HG03558 (cell line): ENCODE data around the gene SPATA18.

Experiments
- ATAC-seq: cut with Tn5 transposase; IDR thresholded peaks from one replicate; pipeline ENCODE4 v1.9.1; 2021; ENCODE audit warnings: moderate number of reproducible peaks; ENCODE audit not compliant: unreplicated experiment; ENCODE audit errors: extremely low read depth

SPATA18 gene, protein sequence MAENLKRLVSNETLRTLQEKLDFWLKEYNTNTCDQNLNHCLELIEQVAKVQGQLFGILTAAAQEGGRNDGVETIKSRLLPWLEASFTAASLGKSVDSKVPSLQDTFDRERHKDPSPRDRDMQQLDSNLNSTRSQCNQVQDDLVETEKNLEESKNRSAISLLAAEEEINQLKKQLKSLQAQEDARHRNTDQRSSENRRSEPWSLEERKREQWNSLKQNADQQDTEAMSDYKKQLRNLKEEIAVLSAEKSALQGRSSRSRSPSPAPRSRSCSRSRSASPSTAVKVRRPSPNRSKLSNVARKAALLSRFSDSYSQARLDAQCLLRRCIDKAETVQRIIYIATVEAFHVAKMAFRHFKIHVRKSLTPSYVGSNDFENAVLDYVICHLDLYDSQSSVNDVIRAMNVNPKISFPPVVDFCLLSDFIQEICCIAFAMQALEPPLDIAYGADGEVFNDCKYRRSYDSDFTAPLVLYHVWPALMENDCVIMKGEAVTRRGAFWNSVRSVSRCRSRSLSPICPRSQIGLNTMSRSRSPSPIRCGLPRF

DNA sequence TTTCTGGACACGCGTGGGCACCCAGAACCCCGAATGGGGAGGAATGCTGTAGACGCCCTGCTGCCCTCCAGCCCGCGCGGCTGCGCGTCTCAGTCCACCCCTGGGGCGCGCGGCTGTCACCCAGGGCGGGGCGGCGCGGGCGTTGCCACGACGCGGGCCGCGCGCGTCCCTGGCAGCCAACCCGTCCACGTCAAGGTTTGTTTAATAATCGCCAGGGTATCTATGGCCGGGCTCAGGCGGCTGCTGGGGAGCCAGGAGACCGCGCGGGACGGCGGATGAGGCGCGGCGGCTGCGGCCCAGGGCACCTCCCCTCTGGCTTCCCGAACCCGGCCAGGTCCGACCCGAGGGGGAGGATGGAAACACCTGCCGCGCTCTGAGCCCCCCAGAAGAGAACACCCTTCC is at the start of gene SPATA18:
Gene SPATA18 (plus strand): TSS at position 92 of the 402 bp plus-strand sequence. CDS start 401 bp downstream, outside the sequence.
- no peak for ATAC-seq

DNA sequence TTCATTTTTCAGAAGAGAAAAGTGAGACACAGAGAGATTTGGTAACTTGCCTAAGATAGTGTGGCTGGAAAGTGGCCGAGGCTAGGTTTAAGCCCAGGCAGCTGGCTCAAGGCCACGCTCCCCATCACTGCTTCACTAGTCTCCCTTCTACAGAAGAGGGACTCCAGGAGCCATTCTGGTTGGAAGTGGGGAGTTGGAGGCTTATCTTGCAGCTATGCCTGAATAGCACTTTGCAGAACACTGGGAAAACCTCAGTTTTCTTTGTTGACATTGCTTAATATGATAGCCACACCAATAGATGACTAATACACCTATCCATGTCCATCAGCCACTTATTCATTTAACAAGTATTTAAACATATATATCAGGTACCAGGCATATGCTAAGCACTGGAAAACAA is 49.5 kb upstream of the SPATA18 start:
- no peak for ATAC-seq

DNA sequence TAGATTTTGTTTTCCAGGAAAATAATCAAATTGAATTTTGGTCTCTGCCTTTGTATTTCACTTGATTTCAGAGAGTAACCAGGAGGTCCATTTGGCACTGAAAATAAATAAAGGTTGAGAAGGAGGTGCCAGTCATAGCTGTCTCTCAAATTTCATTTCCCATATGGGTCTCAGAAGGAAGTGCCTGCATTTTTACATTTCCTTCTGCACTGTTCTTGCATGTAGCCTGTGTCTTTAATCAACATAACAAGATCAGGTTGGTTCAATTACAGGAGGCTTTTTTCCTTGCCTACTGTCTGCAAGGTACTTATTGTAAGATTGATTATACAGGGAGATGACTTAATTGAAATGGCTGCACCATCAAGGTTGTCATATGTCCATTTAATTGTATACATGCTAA is 46.7 kb upstream of the SPATA18 start:
- ATAC-seq = no peak

DNA sequence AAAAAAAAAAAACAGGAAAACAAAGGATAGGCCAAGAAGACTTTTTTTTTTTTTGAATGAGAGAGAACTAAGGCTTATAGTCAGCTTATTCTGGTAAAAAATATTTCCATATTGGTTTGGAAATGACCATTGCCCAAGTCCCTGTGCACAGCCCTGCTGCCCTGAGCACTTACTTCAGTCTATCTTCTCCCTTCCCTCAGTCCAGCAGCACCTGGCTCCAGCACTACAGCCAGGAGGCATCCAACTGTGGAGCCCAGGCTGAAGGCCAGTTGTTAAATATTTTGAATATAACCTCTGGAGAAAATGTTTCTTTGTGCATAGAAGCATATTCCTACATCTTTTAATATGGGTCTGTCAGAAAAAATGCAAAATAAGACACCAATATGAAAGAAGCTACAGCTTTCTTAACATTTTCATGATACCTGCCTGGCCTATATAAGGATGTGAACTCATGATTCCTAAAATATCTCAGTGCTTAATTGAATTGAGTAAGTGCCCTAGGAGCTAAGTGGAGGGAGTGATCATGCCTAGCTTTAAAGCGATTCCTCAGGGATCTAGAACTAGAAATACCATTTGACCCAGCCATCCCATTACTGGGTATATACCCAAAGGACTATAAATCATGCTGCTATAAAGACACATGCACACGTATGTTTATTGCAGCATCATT is 45.4 kb upstream of the SPATA18 start:
- ATAC-seq = no peak

DNA sequence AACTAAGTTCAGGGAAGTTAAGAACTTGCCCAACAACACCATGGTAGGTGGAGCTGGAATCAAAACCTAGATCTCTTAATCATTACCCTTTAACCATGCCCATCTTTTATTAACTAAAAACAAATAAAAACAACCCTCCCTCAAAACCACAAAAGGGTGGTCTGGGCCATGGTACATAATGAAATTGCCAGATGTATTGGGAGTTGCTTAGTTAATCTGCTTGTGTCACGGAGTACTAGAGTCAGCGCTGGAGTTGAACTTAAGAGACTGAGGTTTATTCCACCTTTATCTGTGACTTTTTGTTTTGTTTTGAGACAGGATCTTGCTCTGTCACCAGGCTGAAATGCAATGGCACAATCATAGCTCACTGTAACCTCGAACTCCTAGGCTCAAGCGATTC is 44.2 kb upstream of the SPATA18 start:
- ATAC-seq = no peak

DNA sequence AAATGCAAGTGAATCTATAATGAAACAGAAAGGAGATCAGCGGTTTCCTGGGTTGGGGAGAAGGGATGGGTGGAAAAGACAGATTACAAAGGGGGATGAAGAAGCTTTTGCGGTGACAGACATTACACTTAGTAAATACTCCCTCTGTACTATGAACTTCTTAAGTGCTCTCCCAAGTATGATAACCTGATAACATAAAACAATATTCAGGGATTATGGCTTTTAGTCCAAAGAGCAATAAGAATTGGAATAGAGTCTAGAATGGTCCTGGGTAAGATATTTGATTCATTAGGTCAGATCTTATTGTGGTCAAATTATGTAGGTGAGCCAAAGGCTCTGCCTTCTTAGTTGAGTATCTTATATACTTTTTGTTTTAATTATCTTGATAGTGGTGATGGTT is 40.1 kb upstream of the SPATA18 start:
- ATAC-seq = no peak

DNA sequence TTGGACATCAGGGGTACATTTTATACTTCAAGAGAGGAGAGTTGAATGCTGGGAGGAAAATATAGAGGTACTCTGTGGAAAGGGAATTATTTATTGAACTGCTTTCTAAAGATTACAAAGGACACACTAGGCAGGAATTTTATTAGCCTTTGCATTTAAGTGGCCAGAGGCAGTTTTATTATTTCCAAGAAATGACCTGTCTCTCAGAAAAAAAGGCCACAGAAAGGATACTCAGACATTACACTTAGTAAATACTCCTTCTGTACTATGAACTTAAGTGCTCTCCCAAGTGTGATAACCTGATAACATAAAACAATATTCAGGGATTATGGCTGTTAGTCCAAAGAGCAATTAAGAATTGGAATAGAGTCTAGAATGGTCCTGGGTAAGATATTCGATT is 38.5 kb upstream of the SPATA18 start:
- no peak for ATAC-seq

DNA sequence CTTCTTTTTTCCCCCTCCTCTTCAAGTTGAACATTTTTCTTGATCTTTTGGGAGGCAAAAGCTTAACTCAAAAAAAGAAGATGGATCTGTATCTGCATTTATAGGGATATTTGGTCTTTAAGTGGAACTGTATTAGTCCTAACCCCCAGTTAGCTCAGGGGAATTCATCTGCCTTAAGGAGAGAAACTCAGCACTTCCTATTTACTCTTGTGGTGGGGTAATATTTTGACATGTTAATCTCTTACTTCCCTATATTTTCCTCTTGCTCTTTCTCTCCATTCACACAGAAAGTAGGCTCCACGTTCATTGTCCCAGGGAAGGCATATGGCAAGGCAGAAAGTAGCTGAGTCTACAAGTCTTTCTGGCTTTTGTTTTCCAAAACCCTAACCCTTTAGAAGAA is 36.2 kb upstream of the SPATA18 start:
- no peak for ATAC-seq

DNA sequence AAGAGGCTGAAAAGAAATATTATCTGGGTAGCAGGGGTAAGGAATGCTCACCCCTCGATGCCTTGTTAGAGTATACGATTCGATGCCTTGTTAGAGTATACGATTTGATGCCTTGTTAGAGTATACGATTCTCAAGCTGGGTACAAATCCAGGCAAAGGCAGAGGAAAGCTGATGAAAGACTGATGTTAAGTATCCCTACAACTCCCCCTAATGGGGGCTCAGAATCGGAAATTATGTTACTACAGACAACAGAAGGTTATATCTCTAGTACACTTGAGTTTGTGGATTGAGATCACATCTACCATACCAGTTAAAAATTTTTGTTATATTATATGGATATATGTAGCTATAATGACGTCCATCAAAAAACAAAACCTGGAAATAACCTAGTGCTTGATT is 35.7 kb upstream of the SPATA18 start:
- no peak for ATAC-seq

DNA sequence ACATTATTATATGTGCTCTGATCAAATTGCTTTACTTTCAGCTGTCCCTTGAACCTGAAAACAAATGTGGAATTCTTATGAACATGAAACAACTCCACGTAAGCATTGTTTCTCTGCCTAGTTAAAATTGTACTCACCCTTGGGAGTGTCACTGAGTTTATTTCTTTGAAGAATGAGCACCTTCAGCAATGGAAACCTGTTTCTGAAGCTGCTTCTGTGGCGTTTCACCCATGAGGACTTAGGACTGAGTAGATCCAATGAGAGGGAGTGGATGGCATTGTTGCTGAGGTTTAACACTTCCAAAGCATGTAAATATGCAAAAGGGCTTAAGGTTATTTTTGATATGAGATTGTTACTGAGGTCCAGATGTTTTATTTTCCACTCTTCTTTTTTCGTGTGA is 34.1 kb upstream of the SPATA18 start:
- no peak for ATAC-seq

DNA sequence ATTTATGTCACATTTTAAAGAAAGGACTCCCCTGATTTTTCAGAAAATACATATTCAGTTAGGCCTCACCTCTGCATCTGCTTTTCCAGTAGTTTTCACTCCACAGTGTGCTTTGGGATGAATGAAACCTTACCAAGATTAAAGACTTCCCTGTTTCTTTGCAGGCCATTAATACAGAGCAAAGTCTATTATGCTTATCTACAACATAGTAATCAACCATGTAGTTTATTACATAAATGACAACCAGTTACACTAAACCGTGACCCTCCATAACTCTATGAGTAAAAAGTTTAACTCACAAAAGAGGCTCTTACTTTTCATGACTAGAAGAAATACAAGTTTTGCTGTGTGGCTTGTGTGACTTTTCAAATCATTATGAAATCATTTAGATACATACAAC is 33.3 kb upstream of the SPATA18 start:
- no peak for ATAC-seq

DNA sequence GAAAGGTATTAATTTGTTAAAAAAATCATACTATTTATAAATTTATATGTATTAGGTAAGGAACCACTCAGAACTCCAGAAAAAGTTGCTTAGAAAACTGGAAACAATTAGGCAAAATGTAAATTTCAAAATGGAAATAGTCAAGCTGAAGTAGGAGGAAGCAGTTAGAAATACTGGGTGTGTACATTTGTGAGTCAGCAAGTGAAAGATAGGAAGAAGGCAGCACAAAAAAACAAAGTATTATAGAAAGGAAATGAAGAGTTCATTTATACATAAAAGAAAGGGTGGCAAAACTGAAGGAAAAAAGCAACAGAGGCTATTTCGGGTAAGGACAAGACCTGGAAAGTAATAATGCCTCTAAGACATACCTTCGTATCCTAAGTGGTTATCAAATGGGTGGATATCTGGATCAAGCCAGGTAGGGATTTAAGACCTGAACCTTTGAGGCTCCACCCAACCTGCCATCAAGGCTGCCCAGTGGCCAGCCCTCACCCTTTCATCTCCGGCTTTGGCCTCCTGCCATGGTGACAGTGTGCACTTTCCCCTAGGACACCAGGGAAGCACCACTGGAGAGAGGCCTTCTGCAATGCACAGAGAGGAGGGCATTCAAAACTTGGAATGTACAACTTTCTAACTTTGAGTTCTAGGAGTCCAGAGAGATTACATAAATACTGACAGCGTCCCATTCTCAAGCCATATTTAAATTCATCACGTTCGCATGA is 31.0 kb upstream of the SPATA18 start, which contains the start of gene LRRC66:
Gene LRRC66 (minus strand): TSS at position 428 of the 722 bp plus-strand sequence. CDS start 2,750 bp downstream, outside the sequence.
- ATAC-seq = no peak

DNA sequence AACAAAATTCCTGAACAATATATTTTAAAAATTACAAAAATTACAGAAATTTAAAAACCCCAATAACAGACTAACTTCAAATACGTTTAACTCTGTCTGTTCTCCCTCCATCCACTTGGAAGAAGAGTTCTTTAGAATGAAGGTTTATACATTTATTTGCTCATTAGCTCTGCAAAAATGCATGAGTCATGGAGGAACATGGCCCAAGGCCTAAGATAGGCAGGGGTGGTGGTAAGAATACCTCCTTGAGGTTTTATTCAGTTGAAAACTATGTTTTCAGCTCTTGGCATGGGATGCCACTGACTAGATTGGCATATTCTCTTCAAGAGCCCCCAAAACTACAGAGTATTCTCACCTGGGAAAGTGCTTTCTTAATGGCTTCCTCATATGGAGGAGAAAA is 22.1 kb upstream of the SPATA18 start:
- no peak for ATAC-seq

DNA sequence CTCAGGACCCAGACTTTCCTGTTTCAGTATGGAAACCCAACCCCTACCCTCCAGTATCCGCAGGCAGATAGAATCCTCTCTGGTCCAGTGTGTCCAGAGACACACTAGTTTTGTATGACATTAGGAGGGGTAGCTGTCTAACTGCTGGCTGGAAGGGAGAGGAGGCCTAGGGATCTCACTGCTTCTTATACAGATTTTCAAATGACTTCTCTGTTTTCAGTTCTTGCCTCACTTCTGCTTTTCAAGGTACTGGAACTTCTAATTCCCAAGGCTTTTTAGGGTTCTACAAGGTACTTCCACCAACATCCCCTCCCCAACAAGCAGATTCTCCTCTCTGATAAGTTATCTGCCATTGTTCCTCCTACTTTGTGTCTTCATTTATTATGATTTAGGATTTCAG is 19.1 kb upstream of the SPATA18 start:
- no peak for ATAC-seq

DNA sequence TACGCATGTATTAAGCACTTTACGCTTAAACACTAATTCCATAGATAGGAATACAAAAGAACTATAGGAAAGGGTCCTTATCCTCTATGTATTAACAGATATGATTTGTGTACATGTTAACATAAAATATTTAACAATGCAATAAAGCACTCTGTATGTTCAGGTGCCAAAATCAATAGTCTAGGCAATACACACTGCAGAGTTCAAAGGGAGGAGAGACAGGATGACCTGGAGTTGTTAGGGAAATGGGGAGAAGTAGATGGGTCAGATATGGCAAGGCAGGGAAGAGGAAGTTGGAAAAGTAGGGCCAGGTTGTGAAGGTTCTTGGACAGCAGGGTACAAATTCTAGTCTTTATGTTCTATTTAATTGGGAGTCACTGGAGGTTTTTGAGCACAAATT is 15.9 kb upstream of the SPATA18 start:
- ATAC-seq = no peak

DNA sequence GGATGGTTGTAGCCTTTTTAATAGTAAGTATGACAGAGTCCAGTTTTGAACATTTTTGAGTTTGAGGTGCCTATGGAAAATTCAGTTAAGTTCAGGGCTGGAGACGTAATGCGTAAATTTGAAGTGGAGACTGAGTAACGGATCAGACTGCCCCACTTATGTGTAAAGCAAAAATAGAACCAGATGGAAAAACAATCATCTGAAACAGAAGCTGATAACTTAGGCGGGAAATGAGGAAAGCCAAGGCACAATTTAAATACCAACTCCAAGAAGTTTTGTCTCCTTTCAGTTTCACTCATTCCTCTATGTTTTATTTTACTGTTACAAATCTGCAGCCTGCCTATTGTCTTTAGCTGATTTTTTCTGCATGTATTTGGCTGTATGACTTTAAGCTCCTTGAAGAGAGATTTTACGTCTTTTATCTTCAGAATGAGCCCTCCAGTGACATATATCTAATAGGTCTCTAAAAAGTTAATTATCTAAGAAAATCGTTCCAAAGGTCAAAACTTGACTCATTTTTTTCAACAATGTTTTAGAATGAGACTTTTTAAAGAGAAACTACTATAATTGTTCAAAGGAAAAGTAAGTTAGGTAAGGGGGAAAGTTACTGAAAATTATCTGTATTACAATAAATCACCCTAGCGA is 14.1 kb upstream of the SPATA18 start:
- ATAC-seq = no peak

DNA sequence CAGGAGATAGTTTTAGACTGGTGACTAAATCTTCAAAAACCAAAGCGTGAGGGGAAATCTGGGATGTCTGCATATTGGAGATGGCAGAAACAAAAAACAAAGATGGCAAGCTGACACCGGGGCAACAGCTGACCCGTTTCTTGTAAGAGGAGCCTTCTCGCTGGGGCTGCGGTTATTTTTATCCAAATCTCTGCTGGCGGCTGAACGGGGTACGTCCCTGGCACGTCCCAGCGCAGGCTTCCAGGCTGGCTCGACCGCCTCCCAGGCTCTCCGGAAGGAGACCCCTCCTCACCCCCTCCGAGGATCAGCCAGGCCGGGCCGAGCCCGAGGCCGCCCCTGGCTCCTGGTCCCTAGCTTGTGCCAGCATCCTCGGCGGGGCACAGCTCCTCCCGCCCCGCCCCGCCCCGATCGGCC is 13.4 kb upstream of the SPATA18 start:
- ATAC-seq = peak; percentile 27

DNA sequence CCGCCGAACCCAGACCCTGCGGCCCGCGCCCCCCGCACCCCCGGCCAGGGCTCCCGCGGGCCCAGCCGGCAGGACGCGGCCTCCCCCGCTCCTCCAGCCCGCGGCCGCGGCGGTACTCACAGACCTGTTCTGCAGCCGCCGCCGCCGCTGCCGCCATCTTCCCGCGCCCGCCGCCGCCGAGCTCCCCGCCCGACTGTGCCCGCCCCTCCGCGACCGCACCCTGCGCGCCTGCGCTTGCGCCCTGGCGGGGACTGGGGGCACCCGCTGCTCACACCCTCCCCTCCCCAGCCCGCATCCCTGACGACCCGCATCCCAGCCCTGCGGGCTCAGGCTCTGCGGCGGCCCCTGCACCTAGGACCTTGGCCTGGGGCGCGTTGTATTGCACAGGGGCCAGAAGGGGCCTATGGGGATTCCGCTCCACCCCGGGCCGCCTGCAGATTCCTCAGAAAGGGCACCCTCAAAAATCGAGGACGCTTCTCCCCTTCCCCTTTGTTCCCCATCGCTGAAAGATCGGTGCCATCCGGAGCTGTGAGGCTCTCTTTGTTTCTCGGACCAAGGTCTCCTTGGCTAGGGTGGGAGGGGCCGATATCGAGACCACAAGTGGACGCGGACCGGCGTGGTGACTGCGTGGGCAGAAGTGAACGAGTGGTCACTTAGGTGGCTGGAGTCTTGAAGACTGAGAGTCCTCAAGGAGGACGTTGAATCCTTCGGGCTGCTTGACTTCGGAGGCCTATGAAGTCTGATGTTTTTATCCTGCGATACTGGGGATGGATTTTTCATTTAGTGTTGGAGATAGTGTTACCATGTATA is 12.8 kb upstream of the SPATA18 start, which contains the start of gene SGCB:
Gene SGCB (minus strand): TSS at position 197 of the 810 bp plus-strand sequence. CDS start 40 bp downstream, at position 157.
- peak; percentile 53 for ATAC-seq

DNA sequence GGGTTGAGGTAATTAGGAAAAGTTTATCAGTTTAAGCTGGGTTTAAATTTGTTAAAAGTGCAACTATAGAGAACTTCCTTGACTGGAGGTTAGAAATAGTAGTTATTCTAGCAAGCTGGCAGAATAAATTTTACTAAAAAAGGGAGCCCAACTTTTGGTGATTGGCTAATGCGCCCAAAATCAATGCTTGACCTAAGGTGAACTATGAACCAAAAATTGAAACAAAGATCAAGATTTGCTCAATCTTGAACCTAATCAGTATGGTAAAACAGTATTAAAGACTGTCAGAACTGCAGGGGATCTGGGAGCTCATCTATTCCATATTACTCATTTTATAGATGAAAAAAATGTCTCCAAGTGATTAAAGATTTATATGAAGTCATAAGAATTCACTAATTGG is 6.1 kb upstream of the SPATA18 start:
- no peak for ATAC-seq
